HG03039 (cell line): ENCODE measurements around the gene APOLD1.
"Not testable (repeated sequence)": the region's sequence is repeated elsewhere in the genome, so short reads cannot be mapped to it uniquely, and the experiment has no call there.

Experiments
- ATAC-seq: cut with Tn5 transposase; IDR thresholded peaks from one replicate; pipeline ENCODE4 v1.9.1; 2021; ENCODE audit warnings: mild to moderate bottlenecking, moderate library complexity; ENCODE audit not compliant: unreplicated experiment

APOLD1 gene

DNA sequence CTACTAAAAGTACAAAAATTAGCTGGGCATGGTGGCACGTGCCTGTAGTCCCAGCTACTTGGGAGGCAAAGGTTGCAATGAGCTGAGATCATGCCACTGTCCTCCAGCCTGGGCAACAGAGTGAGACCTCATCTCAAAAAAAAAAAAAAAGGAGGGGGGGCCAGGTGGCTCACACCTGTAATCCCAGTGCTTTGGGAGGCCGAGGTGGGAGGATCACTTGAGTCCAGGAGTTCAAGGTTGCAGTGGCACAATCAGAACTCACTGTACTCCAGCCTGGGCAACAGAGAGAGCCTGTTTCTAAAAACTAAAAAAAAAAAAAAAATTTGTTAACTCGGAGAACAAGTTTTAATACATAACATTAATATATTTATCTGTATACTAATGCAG, 22.1 kb downstream of the APOLD1 start:
- not testable (repeated sequence) for ATAC-seq

DNA sequence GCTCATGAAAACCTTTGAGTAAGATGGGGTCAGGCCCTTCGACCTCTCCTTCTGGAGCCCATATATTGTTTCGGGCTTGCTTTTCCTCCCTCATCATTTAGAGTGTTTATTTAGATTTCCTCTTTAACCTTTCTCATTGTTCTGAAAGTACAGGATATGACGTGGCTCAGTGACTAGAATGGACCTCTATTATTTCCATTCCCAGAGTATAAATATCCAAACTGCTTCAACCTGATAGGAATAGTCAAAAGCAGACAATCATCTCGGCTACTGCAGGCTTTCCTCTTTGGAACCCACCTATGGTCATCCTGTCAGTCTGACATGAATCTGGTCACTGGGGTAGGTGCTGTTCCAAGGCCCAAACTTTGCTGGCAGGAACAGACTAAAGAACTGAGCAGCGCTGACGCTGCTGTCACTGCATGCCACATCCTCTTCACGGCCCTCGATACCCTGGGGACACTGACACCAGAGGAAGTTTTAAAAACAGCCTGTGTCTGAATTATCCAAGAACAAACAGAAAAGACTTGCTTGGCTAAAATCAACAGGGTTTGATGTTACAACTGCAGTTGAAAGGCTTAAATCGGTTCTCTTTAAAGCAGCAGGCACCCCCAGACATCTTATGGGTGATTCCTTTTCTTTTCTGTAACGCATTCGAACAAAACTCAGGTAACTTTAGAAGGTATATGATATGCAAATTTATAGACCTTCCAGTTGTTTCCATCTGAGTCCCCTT, 22.7 kb downstream of the APOLD1 start:
- ATAC-seq = no peak

DNA sequence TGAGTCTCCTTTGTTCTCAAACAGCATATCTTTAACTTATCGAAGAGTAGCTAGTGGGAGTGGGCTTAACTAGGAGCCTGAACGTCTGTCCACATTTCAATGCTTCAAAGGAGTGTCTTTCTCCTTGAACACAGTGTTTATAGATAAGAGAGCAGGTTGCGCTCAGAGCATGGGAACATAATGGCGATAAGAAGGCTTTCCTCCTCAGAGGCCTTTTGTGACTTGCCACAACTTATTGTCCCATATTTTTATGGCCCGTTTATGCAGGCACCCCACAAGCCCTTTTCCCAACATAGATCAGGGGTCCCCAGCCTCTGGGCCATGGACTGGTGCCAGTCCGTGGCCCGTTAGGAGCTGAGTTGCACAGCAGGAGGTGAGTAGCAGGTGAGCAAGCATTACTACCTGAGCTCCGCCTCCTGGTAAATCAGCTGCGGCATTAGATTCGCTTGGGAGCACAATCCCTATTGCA, 25.1 kb downstream of the APOLD1 start:
- ATAC-seq = no peak

DNA sequence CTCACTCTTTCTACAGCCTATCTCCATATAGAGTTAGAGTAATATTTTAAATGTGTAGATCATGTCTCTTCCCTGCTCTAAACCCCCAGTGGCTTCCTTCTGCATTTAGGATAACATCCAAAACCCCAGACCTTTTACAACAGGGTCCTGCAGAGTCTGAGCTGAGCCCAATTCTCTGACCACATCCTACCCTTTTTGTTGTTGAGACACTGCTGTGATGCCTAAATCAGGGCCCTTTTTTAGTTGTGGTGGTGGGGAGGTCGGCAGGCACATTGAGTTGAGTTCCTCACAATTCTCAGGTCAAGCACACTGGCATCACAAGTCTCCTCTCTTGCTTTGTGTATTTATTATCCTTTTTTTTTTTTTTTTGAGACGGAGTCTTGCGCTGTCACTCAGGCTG, 25.9 kb downstream of the APOLD1 start:
- no peak for ATAC-seq

DNA sequence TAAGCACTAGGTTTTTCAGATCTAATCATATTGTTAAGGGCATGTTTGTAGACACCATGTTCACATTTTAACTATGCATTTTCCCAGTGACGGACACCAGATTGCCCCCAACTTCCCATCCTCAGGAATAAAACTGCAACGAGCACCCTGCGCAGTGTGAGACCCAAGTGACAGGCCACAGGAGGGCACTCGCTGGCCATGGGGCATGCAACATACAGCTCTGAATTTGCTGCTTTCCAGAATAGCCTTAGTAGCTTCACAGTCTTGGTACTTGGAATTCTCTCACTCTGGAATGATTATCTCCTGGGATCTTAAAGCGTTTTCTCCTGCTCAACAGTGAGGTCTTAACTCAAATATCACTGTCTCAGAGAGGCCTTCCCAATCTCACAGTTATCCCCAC, 26.7 kb downstream of the APOLD1 start:
- ATAC-seq = no peak

DNA sequence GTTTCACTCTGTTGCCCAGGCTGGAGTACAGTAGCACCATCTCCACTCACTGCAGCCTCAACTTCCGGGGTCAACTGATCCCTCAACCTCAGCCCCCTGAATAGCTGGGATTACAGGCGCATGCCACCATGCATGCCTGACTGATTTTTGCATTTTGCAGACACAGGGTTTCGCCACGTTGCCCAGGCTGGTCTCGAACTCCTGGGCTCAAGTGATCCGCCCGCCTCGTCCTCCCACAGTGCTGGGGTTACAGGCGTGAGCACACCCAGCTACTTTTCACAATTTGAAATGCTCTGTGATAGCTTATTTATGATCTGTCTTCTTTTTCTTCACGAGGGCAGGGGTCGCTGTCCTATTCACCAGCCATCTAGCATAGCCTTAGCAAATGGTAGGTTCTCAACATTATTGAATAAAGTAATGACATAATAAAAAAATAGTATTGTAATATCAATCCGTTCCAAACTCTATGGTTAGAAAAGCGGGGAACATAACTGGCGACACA, 27.2 kb downstream of the APOLD1 start:
- ATAC-seq = no peak

DNA sequence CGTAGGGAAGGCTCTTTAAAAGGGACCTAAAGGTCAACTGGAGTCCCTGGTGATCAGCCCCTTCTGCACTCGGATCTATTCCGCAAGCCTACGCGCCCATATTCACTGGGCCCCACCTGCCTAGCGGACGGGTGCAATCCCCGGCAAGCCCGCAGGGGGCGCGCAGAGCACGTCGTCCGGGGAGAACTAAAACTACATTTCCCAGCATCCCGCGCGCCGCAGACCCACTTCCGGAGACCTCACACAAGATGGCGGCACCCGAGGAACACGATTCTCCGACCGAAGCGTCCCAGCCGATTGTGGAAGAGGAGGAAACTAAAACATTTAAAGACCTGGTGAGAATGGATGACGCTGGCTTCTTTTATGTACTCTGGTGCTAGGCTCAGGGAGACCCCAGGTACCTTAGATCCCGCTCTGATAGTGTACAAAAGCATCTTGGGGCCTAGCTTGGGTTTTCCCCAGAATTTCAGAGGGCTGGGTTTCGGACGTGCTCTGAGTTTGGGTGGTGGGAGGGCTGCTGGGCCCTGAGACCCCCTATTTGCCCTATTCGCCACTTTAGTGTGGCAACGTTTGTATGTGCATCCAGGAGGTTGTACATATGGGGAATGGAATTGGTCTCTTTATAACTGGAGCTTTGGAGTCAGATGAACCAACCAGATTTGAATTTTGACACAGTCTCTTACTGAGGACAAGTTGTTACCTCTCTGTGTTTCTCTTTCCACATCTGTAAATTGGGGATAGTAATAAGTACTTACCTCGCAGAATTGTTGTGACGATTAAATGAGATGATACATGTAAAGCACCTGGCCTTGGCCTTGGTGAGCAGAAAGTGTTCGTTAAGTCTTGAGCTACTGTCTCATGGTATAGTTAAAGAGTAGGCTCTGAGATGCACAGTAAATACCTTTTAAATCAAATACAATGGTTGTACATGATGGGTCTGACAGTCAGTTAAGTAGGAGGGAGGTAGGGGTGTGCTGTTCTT, 28.0 kb downstream of the APOLD1 start, which contains the start of gene DDX47:
Gene DDX47 (plus strand): TSS at position 227 of the 982 bp plus-strand sequence. CDS start 22 bp downstream, at position 249.
- peak; percentile 78 for ATAC-seq

DNA sequence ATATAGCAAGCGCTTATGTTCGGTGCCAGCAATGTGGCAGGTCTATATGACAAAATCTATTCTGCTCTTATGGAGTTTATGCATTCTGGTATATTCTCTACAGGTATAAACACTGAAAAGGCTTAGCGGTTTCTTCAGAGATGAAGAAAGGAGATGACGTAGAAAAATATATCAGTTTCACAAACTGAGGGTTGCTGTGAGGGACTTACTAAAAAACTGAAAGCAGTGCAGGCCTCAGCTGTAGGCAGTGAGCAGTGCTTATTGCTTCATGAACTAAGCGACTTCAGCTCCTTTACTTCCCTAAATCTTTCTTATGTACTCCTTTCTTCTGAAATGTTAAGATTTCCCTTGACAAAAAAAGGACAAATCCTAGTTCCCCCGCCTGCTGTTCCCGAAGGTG, 32.2 kb downstream of the APOLD1 start:
- no peak for ATAC-seq

DNA sequence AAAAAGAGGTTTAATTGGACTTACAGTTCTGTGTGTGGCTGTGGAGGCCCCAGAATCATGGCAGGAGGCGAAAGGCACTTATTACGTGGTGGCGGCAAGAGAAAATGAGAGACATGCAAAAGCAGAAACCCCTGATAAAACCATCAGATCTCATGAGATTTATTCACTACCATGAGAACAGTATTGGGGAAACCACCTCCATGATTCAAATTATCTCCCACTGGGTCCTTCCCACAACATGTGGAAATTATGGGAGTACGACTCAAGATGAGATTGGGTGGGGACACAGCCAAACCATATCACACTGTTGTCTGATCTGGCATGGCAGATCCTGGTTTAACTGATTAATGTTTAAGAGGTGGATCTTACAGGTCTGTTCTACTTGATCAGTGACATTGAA, 33.2 kb downstream of the APOLD1 start:
- no peak for ATAC-seq

DNA sequence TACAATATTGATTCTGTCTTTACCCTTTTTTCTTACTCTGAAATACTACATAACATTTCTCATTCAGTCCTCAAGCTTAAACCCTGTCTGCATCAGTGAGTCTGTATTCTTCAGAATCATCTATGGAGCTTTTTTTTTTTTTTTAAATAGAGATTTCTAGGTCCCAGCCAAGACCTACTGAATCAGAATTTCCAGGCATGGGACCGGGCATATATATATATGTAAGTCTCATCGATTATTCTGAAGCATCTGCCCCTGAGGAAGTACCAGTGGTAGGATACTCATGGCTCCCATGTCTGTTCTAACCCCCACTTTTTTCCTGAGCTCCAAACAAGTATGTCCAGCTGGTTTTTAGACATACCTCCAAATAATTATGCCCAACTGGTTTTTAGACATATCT, 33.8 kb downstream of the APOLD1 start:
- no peak for ATAC-seq

DNA sequence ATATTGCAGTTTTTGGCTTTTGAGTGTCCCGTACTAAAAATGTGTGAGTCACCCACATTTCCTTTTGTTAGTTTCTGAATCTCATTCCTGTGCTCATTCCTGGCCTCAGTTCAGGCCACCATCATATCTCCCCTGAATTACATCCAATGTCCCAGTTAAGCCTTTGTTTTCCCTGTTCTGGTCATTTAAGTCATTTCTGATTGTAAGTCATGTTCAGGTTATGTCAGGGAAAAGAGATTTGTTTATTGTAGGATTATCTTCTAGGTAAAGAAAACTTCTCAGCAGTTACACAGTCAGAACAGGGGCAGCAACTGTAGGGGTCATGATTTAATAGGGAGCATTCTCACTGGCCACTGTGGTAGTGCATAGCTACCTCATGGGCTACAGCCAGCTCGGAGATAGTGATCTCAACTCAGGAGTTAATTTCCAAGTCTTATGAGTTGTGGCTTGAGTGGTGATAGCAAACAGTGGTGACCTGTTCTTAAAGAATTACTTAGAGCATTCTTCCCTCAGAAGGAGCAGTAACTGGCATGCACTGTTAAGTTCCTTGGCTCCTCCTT, 34.4 kb downstream of the APOLD1 start:
- no peak for ATAC-seq

DNA sequence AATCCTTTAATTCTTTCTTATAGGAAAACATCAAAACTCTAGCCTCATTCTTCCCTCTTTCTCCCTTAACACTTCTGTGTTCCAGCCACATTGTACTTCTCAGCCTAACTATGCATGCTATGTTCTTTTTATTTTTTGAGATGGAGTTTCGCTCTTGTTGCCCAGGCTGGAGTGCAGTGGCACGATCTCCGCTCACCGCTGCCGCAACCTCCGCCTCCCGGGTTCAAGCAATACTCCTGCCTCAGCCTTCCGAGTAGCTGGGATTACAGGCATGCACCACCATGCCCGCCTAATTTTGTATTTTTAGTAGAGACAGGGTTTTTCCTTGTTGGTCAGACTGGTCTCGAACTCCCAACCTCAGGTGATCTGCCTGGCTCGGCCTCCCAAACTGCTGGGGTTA, 34.9 kb downstream of the APOLD1 start:
- not testable (repeated sequence) for ATAC-seq

DNA sequence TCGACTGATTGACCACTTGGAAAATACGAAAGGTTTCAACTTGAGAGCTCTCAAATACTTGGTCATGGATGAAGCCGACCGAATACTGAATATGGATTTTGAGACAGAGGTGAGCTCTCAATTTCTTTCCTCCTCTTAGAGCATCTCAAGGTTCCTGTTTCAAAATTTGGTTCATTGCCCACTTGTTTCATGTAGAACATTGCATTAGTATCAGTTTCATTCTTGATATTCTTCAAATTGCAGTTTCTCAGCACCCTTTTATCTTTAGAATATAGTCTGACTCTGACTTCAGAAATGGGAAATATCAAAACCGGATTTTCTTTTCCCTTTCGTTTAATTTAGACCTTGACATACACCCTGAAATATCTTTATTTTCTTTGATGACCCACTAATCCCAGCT, 36.5 kb downstream of the APOLD1 start:
- no peak for ATAC-seq

DNA sequence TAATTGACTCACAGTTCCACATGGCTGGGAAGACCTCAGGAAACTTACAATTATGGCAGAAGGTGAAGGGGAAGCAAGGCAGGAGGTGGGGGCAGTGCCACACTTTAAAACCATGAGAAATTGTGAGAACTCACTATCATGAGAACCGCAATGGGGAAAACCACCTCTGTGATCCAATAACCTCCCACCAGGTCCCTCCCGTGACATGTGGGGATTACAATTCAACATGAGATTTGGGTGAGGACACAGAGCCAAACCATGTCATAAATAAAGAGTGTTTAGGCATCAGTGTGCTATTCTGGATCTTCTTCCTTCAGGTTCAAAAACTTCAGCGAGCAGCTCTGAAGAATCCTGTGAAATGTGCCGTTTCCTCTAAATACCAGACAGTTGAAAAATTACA, 37.4 kb downstream of the APOLD1 start:
- no peak for ATAC-seq

DNA sequence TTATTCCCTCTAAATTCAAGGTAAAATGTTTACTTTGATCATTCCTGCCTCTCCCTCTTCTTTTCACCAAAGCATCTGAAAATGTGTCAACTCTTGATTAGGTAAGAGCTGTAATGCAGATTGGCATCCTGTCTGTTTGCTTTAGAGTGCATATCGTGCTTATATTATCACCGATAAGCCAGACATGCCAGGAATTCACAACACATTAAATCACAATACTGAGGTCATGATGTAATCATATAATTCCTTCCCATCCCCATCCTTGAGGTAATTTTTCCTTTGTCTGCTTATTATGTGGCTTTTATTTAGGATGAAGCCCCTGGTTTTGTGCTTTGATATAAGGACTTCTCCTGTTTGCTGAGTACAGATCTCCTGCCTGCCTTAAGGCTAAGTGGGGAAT, 37.8 kb downstream of the APOLD1 start:
- ATAC-seq = no peak

DNA sequence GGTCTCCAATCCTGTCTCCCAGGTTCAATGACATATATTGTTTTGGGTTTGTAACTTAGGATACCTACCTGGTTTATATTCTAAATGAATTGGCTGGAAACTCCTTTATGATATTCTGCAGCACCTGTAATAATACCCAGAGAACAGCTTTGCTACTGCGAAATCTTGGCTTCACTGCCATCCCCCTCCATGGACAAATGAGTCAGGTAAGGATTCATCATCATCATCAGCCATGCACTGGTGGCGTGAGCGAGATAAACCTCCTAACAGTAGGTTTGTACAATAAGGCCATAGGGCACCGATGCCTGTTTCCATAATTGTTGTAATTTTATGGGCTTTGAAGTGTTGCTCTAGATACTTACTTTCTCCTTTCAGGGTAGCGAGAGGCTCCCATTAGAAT, 38.4 kb downstream of the APOLD1 start:
- no peak for ATAC-seq

DNA sequence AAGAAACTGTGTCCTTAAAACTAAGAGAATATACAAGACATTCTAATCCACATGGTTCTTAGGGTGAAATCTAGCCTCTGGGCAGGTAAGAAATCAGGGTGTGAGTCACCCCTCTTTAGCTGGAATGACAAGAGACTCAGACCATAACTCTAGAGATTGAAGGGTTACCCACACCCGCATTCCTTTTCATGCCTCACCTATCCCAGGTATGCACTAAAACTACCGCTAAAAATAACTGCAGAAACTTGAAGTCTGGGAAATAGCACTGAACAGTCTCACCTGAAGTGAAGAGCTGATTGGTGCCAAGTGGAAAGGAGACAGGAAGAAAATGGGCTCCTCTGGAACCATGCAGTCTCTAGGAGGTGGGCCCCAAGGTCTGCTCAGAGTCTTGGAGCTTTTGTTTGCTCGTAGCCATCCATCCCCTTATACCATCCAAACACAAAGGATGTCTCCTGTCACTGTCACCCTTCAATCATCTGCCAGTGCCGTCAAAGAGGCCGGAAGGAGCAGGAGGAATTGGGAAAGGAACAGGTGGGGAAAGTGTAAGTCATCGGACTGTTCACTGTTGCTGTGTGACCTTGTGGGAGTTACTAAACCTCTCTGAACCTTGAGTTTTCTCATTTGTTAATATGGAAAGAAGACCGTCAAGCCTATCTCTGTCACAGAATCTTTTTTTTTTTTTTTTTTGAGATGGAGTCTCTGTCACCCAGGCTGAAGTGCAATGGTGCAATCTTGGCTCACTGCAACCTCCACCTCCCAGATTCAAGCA, 50.1 kb downstream of the APOLD1 start:
- ATAC-seq = no peak

DNA sequence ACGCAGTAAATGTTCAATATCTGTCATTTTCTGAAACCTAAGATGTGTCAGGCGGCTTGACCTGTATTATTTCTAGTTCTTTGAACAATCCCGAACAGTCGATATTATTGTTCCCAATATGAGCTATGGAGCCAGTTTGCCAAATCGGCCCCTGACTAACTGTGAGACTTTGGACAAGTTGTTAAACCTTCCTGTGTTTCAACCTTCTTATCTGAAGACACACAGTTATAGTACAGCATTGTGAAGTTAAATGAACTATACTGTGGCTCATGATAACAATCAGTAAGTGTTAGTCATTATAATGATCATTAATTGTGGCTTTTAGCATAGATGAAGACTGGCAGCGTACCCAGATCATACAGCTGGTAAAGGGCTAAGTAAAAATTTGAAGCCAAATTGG, 51.1 kb downstream of the APOLD1 start:
- ATAC-seq = no peak

DNA sequence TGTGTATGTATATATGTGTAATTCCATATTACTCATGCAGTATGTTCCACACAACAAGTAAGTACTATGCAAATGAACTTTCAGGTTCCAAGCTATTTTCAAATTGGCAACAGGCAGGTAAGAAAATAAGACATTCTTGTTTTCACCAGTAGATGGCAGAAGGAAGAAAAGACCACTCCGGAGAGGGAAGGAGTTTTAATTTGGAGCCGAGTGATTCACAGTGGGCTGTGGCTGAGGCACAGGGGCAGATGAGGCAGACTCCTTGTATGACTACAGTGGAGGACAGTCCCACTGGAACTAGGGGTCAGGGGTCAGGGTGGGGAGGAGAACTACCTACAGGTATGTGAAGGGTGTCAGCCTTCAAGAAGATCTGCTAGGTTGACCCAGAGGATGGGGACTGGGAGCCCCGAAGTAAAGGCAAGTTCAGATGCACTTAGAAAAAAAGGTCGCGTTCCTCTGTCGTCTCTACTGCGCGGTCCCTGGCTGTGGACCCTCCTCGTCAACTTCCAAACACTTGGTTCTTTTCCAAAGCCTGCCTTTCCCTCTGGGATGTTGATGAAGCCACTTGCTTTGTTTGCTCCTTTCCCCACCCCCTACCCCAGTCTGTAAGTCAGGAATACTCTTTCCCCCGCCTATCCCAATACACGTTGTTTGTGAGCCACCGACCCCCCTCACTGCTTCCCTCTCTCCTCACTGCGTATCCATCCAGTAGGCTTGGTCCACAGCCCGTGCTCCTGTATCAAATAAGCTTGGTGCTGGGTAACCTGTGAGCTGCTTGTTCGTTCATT, 51.8 kb downstream of the APOLD1 start:
- no peak for ATAC-seq

DNA sequence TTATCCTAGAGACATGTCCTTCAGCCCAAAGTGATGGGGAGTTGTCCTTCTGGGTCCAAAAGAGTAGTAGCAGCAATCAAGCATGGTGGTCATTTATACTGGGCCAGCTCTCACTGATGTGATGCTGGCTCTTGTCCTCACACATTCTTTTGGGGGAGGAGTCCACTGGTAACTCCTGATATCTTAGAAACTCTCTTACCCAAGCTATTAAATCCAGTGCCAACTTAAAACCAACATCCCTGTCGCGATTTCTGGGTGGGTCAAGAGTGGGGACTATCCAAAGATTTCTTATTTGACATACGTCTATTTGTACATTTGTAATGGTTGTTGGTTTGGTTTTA, 52.3 kb downstream of the APOLD1 start:
- ATAC-seq = no peak
